ENCODE measurements around the gene RBM42.
A peak's percentile ranks its signal among the peaks of the same experiment; 100 is the strongest.
"Not testable (repeated sequence)": the region's sequence is repeated elsewhere in the genome, so short reads cannot be mapped to it uniquely, and the experiment has no call there.

Gene RBM42

GRCh38 chr19:35628565-35629331 is at the start of gene RBM42:
Gene RBM42, plus strand, starts transcription at chr19:35629036. Its CDS starts 118 bp downstream, at chr19:35629154.
- DNase-seq: peak; percentile 94 to 97 (median 96)

- no peak for DNase-seq
These were observed 46.1 kb upstream of the RBM42 start for GRCh38 chr19:35582760-35583159.

- peak in 1 of 6 experiments; percentile 9 for DNase-seq
These were observed 43.0 kb upstream of the RBM42 start, which contains the start of gene PMIS2 for GRCh38 chr19:35585848-35586247. Gene PMIS2, plus strand, starts transcription at chr19:35586173. Its CDS starts 87 bp downstream, at chr19:35586260.

GRCh38 chr19:35587321-35587720 is 41.5 kb upstream of the RBM42 start:
- DNase-seq: no peak

- no peak for DNase-seq
These were observed 38.0 kb upstream of the RBM42 start for GRCh38 chr19:35590875-35591274.

- DNase-seq: peak in 3 of 6 experiments; percentile 2 to 25 (median 10)
These were observed 36.6 kb upstream of the RBM42 start for GRCh38 chr19:35592226-35592625.

GRCh38 chr19:35595026-35595425 is 33.8 kb upstream of the RBM42 start:
- not testable (repeated sequence) for DNase-seq

GRCh38 chr19:35595928-35596327 is 32.9 kb upstream of the RBM42 start:
- no peak for DNase-seq

- DNase-seq: peak in 1 of 6 experiments; percentile 2
These were observed 32.4 kb upstream of the RBM42 start for GRCh38 chr19:35596366-35596999.

GRCh38 chr19:35601971-35602370 is 26.9 kb upstream of the RBM42 start:
- DNase-seq: no peak

GRCh38 chr19:35604436-35604835 is 24.4 kb upstream of the RBM42 start:
- not testable (repeated sequence) for DNase-seq

GRCh38 chr19:35607170-35607569 is 21.7 kb upstream of the RBM42 start:
- DNase-seq: not testable (repeated sequence)

- no peak for DNase-seq
These were observed 21.2 kb upstream of the RBM42 start for GRCh38 chr19:35607661-35608060.

- peak in 2 of 6 experiments; percentile 2 to 32 for DNase-seq
These were observed 20.6 kb upstream of the RBM42 start for GRCh38 chr19:35608251-35608650.

GRCh38 chr19:35609851-35610353 is 18.9 kb upstream of the RBM42 start:
- peak in 4 of 6 experiments; percentile 3 to 45 (median 38) for DNase-seq

GRCh38 chr19:35612224-35612558 is 16.6 kb upstream of the RBM42 start:
- DNase-seq: no peak

- DNase-seq: peak; percentile 88 to 95 (median 94)
These were observed 16.1 kb upstream of the RBM42 start, which contains the start of gene HAUS5 for GRCh38 chr19:35612559-35613321. Gene HAUS5, plus strand, starts transcription at chr19:35612735. Its CDS starts 60 bp downstream, at chr19:35612795.

GRCh38 chr19:35613574-35613973 is 15.3 kb upstream of the RBM42 start:
- DNase-seq: no peak

- DNase-seq: no peak
These were observed 13.8 kb upstream of the RBM42 start for GRCh38 chr19:35615036-35615435.

GRCh38 chr19:35618857-35619256 is 10.0 kb upstream of the RBM42 start:
- no peak for DNase-seq

- no peak for DNase-seq
These were observed 9.4 kb upstream of the RBM42 start for GRCh38 chr19:35619290-35619923.

GRCh38 chr19:35620001-35620400 is 8.8 kb upstream of the RBM42 start:
- no peak for DNase-seq

- no peak for DNase-seq
These were observed 7.1 kb upstream of the RBM42 start for GRCh38 chr19:35621708-35622107.
